ENCODE data around the gene FN3K.
"Not testable (repeated sequence)": the region's sequence is repeated elsewhere in the genome, so short reads cannot be mapped to it uniquely, and the experiment has no call there.

Gene FN3K

DNA sequence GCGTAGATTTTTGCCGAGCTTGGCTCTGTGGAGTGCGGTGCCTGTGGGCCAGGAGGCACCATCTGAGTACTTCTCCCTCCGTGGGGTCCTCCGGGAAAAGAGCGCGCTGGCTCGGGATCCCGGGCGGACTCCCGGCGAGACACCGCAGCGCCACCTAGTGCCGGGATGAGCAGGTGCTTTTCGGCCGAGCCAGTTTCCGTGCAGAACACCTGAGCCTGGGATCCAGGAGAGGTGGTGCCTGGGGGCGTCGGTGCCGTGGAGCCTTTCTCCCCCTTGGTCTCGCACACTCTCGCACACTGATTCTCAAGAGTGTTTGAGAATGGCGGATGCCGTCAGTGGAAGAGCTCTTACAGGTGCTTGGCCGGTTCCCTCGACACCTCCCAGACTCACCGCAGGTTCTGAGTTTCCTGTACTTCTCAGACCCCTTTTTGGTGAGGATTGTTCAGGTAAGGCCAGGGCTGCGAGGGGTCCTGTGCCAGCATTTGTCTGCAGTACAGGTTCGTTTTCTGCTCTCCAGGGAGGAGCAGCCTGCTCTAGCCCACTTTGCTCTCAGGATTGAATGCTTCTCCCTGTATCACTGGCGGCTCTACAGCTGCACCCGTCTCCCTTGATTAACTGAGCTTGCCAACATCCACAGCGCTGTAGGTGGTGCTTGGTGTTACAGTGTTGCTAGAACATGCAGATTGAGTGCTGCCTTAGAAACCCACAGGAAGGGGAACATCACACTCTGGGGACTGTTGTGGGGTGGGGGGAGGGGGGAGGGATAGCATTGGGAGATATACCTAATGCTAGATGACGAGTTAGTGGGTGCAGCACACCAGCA is 39.8 kb downstream of the FN3K start:
- peak; percentile 63 to 65 for DNase-seq

DNA sequence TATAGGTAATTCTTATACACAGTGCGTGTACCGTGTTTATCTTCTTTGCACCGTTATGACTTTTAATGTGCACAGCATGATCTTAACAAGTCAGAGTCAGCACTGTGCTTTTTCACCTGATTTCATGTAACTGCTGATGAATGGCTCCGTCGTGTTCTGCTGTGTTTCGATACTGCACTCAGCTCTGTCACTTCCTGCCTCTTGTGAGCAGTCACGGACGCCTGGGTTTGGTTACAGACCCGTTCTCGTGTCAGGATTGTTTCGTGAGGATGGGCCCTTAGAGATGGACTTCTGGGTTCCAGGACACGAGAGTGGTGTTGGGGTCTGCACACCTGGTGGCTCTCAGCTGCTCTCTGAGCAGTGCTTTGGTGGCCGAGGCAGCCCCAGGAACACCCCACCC is 41.0 kb downstream of the FN3K start:
- no peak for DNase-seq

DNA sequence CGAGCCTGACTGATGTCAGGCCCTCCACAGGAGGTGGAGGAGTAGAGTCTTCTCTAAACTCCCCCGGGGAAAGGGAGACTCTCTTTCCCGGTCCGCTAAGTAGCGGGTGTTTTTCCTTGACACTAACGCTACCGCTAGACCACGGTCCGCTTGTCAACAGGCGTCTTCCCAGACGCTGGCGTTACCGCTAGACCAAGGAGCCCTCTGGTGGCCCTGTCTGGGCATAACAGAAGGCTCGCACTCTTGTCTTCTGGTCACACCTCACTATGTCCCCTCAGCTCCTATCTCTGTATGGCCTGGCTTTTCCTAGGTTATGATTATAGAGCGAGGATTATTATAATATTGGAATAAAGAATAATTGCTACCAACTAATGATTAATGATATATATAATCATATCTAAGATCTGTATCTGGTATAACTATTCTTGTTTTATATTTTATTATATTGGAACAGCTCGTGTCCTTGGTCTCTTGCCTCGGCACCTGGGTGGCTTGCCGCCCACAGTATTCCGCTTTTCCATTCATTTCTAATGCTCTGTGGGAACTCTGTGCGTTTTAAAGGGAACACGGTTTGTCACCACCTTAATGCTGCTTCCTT is 42.5 kb downstream of the FN3K start:
- DNase-seq, result not testable (repeated sequence)

DNA sequence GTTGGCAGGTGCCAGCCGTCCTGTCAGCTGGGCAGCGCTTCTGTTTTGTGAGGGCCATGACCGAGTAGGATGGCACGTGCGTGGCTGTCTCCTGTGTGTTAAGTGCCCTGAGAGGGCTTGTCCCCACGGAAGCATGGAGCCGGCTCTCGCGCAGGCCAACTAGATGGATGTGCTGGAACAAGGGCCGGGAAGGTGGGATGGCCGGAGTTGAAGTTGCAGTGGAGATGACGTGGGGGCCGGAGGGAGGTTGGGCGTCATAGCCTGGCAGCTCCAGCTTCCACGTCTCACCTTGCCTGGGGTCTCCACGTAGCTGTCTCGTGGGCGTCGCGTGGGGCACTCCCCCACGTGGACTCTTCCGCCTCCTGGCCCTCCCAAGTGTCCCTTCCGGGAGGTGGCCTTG is 44.1 kb downstream of the FN3K start:
- no peak for DNase-seq

DNA sequence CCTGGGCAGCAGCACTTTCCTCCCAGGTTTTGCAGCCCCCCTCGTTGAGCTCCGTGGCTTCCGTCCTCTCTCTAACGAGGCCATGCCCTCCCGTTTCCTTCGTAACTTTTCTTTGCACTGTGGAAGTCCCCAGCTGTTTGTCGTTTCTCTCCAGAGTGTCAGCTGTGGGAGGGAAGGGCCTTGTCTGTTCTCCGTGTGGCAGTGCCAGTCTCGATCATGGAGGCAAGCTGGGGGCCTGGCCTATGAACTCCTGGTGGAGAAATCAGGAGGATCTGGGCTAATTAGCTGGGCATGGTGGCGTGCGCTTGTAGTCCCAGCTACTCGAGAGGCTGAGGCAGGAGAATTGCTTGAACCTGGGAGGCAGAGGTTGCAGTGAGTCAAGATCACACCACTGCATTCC is 44.8 kb downstream of the FN3K start:
- DNase-seq, result no peak

DNA sequence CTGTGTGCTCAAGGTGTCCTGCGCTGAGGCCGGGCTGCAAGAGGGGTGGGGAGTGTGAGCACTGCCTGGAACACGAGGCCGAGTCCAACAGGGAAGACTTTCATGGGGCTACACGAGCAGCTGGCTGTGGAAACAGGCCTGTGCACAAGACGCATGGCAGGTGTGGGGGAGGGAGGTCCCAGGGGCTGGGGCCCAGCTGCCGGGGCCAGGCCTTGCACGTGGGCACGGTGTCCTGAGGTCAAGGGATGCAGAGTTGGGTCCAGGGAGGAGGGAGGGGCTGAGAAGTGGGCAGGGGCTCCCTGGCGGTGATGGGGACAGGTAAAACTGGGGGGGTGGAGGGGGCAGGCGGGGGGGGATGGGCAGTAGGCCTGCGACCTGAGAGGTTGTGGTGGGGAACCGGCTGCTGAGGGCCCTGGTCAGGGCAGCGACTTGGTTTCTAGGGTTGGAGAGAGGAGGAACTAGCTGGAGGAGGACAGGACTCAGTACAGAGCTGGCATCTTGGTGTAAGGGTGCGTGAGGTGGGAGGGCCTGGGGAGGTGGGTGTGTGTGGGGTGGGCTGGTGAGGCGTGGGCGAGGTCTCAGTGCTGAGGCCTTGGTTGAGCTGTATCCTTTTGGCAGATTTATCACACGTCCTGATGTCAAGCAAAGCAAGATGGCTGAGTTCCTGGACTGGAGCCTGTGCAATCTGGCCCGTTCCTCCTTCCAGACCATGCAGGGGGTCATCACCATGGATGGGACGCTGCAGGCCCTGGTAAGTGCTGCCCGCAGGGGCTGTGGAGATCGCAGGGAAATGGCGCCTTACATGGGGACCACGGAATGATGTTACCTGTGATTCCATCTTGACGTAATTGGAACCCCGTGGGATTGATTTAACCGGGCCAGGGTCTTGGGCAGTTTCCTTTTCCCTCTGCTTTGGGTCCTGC is 45.8 kb downstream of the FN3K start:
- no peak for DNase-seq

DNA sequence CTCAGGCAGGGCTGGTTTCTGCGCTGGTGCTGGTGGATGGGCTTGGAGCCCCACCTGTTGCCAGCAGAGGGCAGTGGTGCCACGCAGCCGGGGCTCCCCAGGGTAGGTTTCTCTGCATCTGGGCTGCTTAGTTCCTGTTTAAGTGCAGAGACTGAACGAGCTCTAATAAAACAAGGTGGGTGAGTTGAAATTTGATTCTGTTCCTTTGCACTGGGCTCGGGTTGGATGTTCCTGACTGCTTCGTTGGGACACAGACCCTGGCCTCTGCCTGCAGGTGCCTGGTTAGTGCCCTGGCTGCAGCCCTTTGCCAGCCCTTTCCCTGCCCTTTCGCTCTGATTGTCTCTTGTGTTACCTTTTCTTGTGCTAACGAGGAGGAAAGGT is 46.5 kb downstream of the FN3K start:
- peak; percentile 74 to 79 for DNase-seq

DNA sequence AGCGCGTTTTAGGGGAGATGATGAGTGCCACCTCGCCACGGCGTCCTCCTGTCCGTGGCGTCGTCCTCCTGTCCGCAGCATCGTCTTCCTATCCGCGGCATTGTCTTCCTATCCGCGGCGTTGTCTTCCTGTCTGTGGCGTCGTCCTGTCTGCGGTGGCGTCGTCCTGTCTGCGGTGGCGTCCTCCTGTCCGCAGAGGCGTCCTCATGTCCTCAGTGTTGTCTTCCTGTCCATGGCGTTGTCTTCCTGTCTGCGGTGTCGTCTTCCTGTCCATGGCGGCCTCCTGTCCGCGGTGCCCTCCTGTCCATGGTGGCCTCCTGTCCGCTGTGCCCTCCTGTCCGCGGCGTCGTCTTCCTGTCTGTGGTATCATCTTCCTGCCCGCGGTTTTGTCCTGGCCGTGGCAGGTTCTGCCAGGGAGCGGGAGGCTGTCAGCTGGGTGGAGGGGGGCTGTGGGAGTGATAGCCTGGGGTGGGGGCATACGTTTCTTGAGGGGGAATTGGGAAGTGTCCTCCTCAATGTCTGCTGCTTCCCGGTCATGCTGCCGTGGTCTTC is 47.3 kb downstream of the FN3K start:
- no peak for DNase-seq

DNA sequence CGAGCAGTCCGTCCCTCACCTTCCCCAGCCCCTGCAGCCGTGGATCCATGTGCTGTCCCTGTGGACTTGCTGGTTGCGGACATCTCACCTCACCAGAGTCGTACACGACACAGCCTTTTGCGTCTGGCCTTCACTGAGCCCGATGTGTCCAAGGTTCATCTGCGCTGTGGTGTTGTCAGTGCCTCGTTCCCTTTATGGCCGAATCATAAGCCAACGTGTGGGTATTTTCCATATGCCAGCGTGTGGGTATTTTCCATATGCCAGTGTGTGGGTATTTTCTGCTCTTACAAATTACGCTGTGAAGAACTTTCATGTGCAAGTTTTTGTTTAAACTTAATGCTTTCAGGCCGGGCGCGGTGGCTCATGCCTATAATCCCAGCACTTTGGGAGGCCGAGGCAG is 48.1 kb downstream of the FN3K start:
- DNase-seq, result no peak

DNA sequence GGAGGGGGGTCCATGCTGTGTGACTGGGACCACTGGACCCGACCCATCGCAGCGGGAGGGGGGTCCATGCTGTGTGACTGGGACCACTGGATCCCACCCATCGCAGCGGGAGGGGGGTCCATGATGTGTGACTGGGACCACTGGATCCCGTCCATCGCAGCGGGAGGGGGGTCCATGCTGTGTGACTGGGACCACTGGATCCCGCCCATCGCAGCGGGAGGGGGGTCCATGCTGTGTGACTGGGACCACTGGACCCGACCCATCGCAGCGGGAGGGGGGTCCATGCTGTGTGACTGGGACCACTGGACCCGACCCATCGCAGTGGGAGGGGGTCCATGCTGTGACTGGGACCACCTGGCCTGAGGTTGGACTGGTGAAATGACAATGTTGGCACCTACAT is 50.2 kb downstream of the FN3K start:
- not testable (repeated sequence) for DNase-seq

DNA sequence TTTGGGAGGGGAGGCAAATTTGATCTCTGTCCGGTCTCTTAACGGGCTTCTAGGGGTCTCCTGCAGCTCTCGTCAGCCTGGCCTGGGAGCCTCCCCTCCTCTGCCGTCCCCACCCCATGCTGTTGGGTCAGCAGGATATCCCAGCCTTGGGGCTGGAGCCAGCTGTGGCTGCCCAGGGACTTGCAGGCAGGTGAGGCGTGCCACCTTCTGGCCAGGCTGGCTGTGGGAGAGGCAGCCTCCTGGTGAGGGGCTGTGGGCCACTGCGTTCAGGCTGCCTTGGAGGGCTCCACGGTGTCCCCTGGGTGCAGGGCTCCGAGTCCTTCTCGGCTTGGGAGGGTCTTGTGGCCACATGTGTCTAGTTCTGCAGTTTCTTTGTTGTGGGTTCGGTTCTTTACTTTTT is 51.0 kb downstream of the FN3K start:
- DNase-seq, result no peak

DNA sequence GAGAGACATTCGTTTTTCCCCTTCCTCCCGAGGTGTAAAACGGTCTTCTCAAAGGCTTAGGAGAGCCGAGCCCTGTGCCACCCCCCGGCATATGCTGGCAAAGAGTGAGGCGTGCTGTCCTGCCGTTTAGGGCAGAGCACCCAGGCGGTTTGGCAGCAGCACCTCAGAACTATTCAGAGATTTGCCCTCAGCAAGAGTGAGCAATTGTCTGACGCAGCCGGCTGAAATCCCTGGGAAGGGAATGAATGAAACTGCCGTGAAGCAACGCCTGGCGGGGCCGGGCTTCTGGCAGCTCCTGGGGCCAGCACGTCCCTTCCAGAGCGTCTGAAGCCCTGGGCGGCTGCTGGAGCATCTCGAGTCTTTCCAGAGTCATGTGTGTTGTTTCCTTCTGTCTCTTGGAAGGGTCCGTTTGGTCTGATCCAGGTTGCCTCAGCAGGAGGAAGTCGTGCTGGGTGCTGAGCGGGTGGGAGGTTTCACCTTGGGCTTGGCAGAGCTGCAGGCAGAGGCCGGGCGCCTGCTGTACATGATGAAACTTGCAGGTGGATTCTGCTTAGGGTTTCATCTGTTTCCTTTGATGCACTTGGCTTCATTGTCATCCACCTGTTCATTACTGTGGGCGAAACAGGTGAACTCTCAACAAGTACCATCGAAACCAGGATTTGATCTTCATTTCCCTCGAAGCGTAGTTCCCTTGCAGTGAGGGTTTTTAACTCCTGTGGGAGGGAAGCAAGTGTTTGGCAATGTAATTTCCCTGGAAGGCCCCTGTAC is 51.9 kb downstream of the FN3K start:
- peak in 1 of 2 experiments; percentile 61 for DNase-seq

DNA sequence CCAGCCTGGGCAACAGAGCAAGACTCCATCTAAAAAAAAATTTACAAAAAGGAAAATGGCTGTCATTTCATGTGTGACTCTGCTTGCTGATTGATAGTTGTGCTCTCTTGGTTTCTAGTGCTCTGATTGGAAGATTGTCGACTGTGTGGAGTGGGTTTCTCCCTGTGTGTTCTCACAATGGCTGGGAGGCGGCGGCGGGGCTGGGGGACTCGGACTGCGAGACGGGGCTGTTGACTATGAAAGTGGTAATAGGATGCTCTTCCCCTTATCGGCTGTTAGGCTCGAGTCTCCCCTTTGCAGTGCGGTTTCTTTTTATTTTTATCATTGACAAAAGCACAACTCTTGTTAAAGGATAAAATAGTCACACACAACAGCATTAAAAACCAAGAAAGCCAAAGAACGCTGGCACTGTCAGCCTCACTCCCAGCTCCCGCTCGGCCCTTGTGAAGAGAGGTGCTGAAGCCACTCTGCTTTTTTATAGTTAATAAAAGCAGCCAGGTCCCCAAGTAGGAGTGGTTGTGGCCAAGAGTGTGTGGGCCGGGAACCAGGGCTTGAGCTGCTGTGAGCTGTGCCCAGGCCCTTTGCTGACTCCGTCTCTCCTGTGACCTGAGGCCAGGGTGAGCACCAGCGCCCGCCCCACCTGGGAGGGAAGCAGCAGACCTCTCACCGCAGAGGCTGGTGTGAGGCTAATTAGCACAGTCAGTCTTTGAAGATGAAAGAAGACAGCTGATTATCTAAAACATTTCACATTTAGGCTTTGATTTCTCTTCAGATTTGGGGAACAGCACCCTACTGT is 53.0 kb downstream of the FN3K start:
- DNase-seq, result no peak

DNA sequence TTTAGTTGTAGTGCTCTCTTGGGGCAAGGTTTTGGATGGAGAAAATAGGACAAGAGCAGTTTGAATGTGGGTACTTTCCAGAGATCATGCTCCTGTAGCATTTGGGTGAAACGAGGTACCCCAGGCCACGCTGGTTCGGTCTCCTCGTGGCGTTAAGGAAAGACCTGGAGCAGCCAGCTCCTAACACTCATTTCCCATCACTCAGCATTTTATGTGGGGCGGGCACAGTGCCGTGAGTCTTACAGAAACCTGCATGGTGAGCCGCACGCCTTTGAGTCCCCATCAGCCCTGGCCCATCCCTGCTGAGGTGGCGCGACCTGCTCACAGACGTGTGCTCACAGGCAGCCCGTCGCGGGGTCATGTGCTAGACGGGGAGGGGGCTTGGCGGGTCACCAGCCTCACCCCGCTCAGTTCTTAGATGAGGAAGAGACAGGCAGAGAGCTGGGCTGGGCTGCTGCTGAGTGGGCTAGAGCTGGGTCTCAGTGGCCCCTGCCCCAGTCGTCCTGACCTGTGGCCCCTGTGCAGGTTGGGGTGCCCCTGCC is 53.7 kb downstream of the FN3K start:
- DNase-seq, result no peak

DNA sequence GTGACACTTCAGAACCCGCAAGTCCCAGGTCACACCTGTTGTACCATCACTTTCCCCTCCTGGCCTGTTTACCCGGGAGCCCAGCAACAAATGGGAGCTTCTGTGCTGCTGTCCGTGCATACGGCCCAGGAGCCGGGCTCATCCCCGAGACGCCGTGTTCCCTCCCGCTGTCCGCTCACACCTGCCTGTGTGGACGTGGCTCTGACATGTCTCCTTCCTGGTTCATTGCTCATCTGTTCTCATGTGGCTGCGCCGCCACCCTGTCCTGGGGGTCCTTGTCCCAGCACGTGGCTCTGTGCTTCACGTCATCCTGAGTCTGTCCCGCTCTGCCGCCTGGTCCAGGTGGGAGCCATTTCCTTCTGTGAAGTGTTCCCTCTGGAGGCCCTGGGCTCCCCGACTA is 54.4 kb downstream of the FN3K start:
- DNase-seq, result no peak

DNA sequence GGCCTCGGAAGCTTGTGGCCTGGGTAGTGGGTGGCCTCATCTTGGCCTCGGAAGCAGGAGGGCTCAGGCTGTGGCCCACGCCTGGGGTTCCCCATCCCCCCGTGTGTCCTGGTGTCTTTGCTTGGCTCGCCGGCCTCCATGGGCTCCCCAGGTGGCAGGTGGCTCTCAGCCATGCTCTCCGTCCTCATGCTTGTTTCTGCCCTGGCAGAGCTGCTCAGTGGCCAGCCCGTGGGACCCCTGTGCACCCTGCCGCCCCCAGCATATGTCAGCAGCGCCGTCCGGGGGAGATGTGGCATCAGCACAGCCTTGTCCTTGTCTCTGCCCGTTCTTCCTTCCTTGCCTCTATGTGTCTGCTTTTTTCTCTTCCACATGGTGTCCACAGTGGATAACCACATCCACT is 55.0 kb downstream of the FN3K start:
- DNase-seq, result no peak

DNA sequence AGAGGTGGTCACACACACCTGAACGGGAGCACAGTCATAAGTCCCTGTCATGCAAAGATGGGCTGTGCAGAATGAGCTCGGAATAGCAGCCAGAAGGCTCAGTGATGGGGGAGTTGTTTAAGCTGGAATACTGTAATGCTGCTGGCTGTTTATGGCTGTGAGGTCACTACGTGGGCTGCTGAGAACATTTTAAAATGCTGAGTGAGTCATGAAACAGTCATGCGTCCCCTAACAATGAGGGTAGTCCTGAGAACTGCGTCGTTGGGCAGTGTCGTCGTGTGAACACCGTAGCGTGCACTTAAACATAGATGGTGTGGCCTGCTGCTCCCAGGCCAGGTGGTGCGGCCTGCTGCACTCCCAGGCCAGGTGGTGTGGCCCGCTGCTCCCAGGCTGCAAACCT is 56.1 kb downstream of the FN3K start:
- DNase-seq, result no peak

DNA sequence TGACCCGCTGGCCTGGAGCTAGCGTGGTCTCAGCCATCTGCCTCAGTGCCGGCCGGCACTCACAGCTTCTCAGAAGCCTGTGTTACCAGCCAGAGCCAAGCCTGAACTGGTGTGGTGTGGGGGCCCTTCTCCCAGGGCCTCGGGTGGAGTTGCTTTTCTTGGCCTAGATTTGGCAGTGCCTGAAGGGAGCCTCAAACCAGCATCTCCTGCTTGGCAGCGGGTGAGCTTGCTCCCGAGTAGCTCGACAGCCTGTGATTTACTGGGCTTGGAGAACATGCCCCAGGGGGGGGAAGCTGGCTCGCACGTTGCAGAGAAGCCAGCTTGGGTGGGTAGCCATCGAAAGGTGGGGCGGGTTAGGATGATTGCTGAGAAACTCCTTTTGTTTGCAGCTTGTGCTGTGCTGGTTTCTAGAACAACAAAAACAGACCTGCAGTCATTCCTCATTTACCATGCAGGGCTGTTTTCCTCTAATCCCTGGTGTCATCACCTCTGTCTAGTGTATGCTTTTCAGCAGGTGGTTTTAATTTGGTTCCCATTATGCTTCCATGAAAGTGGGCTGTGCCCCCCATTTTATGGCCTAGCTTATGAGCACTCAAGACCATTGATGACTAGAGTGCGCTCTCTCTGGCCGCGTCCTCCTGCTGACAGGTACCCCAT is 58.7 kb downstream of the FN3K start:
- peak; percentile 17 to 65 for DNase-seq

DNA sequence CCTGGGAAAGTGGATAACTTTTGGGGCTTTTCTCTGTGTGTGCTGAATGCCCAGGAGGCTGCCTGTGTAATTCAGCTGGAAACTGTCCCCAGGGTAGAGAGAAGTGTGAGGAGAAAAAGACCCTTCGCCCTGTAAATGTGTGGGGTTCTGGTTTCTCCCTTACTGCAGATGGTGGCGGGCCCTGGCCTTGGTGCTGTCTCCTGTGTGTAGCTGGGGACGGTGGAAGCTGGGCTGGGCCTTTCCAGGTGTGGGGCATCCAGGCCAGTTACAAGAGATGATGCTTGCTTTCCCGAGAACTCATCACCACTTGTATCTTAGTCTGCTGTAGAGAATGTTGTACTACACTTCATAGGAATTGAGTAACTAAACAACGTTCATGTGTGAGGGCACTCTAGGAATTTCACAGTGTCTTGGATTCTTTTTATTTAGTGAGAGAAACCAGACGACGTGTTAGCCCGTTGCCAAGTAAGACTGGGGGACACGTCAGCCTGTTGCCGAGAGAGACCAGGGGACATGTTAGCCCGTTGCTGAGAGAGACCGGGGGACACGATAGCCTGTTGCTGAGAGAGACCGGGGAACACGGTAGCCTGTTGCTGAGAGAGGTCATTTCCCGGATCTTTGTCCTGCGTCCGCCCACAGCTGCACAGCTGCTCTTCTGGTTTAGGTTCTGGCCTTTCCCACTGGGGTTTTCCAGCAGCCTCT is 59.5 kb downstream of the FN3K start:
- DNase-seq, result no peak

DNA sequence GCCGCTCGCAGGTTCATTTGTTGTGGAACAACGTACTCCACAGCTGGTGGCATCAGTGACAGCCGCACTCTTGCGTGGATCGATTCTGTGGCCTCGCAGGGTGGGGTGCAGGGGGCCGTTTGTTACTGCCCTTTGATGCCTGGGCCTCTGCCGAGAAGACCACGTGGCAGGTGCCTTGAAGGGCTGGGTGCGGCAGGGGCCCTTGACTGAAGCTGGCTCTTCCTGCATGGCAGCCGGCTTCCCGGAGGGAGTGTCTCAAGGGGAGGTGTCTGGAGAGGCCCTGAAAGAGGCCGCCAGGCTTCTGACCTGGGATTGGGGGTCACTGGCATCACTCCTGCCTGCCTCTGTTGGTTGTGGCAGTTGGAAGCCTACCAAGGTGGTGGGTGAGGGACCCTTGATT is 60.2 kb downstream of the FN3K start:
- no peak for DNase-seq

Measured in NCI-H2081 (cell line).